HG03159 (cell line): ENCODE data around the gene IGLL5.
"Not testable (repeated sequence)": the region's sequence is repeated elsewhere in the genome, so short reads cannot be mapped to it uniquely, and the experiment has no call there.

Source experiments
- ATAC-seq: cut with Tn5 transposase; IDR thresholded peaks from one replicate; pipeline ENCODE4 v1.9.1; 2021; ENCODE audit warnings: mild to moderate bottlenecking, moderate library complexity; ENCODE audit not compliant: unreplicated experiment

IGLL5 gene

DNA sequence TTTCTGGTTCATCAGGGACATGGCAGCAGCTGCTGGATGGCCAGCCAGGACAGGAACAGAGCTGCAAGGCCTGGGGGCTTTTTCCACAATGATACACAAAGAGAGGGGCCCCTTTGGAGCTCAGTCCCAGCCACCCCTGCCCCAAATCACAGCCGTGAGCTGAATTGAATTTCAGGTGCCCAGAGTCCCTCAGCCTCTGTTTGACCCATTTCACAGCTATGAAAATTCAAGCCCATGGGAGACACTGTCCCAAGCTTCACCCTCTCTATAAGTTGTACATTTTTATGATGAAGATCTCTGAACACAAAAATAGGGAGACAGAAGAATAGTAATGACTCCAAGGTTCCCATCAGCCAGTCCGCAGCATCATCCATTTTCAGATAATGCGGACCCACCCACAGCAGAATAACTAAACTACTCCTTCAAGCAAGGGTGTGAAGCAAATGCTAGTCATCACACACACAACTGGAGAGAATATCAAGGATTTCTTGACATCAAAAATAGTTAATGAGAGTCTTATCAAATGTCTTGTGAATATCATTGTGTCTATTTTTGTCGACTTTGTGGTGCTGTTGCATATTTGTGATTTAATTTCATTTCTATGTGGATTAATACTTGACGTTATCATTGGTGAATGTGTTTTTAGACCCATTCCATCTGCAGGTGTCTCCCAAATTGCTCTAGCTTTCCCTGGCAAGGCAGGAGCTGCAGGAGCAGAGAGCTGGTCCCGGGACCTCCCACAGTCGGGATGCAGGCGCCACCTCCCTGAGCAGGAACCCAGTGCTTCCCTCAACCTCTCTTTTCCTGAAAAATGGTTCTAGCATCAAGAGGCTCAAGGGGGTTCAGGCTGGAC, 24.7 kb downstream of the IGLL5 start:
- no peak for ATAC-seq

DNA sequence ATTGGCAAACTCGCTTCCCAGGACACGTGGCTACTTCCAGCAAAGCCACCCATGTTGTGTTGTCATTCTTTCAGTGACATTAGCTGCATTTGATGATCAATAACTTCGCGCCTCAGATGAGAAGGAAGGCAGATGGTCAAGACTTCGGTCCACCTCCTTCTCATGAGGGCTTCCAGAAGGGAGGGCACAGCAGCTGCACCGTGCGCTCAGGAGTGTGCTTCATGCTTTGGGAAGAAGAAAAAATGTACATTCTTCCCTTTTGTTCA, 25.3 kb downstream of the IGLL5 start:
- ATAC-seq = no peak

DNA sequence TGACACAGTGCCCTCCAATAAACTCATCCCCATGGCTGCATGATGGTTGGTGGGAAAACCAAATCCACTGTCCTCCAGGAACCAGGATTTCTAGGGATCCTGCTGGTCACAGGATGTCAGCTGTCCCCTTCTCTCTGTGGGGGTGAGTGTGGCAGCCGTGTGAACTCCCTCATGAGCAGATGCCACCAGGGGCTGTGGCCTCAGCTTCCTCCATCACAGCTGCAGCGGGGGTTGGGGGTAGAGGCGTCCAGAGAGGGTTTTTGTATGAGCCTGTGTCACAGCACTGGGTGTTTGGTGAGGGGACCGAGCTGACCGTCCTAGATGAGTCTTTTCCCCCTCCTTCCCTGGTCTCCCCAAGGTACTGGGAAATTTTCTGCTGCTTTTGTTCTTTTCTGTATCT, 26.4 kb downstream of the IGLL5 start:
- ATAC-seq = no peak

DNA sequence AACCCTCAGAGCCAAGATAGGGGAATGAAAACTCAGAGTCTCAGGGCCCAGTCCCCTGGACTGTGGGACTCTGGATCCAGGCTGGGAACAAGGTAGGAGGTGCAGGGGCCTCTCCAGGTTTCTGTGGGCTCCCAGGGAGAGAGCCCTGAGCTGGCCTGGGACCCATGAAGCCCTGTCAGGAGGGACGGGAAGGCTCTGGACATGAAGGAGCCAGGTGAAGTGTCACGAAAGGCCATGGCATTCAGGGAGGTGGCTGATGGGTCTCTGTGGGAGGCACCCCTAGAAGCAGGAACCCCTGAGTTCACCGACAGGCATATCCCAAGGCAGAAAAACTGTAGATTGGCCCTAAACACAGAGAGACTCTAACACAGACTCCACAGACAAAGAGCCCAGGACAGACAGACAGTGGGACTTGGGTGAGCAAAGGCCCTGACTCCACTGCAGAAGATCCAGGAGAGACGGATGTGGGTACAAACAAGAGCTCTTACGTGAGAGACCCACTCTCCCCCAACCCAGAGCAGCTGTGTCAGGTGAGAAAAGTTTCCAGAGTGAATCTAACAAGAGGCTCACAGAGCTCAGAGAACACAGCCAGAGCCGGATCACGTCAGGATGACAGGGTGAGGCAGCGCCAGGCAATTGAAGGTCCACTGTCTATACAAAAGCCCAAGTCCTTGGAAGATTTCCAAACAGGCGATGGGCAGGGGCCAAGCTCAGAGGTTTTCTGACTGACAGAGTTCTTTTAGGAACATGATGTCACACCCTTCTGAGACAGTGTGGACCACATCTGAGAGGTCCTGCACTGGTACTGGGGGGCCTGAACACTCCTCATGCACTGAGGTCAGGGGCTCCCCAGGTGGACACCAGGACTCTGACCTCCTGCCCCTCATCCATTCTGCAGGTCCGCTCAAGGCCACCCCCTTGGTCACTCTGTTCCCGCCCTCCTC, 27.4 kb downstream of the IGLL5 start:
- ATAC-seq = no peak

DNA sequence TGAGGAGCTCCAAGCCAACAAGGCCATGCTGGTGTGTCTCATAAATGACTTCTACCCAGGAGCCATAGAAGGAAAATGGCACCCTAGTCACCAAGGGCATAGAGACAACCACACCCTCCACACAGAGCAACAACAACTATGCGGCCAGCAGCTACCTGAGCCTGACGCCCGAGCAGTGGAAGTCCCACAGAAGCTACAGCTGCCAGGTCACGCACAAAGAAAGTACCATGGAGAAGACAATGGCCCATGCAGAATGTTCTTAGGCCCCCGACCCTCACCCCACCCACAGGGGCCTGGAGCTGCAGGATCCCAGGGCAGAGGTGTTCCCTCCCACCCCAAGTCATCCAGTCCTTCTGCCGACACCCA, 28.0 kb downstream of the IGLL5 start:
- no peak for ATAC-seq

DNA sequence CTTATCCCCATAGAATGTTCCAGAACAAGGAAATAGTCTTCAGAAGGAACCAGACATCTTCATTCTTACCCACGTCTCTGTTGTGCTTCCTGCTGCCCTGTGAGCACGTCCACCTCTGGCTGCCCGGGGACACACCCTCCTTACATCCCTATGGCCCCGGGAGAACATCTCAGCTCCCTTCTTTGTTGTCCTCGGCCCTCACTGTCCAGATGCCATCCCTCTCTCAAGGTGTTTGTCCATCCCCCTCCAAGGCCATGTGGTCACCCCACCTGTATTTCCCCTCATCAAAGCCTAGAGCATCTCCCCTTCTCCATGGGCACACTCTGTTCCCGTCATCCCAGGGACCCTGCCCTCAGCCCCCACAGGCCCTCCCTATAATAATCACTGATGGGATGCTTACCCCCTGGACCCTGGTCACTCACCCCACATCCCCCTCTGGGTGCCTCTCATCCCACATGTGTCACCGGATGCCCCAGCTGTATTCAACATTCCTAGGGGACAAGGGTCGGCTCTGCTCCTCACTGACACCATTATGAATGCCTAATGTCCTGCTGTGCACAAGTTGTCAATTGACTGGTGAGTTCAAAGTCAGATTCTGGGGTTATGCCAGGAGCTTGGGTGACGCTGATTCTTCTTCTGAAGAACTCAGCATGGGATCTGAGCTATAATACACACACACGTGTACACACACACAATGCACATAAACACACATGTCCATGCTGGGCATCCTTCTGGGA, 28.8 kb downstream of the IGLL5 start:
- ATAC-seq = no peak

DNA sequence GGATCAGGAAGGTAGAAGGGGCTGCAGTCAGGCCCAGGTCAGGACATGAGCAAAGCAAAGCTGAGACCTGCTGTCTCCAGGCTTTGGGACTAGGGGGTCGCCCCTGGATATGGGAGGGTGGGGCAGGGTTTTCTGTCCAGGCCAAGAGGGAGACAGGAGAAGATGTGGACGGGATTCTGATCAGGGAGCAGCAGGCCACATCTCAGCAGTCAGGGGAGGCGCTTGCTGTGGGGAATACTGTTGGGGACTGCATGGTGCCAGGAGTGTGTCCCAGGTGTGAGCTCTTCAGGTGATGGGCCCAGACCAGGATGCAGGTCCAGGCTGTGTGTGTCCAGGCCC, 29.3 kb downstream of the IGLL5 start:
- ATAC-seq = no peak

DNA sequence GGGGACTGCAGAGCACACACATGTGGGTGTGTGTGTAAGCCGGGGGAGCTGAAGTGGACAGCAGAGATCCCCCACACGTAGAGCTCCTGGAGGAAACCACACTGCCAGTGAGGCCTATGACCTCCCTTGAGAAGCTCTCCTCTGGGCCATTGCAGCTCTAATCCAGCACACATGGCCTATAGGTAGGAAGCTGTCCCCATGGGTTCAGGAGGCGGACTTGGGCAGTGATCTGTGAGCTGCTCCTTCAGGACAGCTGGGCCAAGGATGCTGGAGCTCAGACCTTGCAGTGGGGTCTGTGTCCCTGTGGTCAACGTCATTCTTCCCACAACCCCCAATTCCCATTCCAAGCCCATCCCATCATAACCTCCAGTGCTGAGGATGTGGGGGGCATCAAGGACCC, 29.8 kb downstream of the IGLL5 start:
- ATAC-seq = no peak

DNA sequence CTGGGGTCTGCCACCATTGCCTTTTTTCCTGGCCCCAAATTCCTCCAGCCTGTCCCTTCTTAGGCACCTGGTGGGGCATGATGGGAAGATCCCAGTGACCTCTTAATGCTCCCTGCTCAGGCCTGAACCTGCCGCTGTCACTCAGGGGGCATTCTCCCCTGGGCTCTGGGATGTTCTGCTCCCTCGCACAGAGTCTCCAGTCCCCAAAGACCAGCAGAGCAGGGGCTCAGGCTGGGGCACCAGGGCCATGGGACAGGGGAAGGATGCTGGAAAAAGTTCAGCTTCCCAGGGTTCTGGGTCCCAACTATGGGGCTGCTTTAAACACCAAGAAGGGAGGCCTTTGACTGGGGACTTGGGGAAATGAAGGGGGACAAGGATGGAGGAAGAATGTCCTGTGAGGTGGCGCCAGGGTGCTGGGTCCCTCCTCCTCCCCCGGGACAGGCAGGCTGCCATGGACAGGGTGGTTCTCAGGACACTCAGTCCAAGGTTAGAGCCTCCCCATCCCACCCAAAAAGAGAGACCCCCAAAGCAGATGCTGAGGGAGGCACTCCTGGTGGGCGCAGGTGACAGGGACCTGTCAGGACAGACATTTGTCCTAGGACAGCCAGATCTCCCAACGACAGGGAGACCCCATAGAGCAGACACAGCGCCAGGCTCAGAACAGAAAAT, 30.8 kb downstream of the IGLL5 start:
- no peak for ATAC-seq

DNA sequence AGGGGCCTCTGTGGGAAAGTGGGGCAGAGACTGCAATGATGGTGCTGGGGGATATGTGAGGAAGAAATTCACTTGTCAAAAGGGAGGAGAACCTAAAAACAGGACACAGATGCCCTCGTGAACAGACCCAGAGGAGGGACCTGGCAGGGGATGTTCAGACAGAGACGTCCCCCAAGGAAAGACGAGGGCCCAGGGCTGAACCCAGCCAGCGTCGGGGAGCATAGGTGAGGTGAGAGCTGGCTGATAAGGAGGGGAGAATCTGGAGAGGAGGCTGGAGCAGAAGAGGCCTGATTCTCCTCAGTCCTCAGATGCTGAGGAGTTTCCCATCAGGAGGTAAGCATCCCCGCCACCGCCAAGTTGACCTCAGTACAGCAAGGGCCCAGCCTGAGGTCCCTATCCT, 31.4 kb downstream of the IGLL5 start:
- no peak for ATAC-seq

DNA sequence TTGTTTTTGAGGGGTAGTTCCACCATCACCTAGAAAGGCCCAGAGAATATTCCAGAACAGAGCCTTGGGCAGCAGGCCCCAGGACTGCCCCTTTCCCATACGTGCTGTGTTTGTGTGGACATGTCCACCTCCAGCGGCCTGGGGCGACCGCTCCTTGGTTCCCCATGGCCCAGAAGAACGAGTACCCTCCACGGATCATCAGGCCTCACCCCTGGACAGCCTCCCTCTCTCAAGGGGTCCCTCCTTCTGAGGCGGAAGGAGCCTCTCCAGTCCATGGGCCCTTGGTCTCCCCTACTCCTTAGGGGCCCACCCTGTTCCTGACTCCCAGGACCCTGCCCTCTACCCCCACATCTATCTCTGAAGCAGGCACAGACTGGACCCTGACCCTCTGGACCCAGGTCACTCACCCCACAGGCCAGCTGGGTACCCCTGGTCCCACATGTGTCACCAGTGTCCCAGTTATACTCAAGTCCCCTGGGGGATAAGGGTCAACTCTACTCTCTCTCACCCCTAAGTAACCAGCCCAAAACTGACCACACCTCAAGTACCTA, 32.6 kb downstream of the IGLL5 start:
- no peak for ATAC-seq

DNA sequence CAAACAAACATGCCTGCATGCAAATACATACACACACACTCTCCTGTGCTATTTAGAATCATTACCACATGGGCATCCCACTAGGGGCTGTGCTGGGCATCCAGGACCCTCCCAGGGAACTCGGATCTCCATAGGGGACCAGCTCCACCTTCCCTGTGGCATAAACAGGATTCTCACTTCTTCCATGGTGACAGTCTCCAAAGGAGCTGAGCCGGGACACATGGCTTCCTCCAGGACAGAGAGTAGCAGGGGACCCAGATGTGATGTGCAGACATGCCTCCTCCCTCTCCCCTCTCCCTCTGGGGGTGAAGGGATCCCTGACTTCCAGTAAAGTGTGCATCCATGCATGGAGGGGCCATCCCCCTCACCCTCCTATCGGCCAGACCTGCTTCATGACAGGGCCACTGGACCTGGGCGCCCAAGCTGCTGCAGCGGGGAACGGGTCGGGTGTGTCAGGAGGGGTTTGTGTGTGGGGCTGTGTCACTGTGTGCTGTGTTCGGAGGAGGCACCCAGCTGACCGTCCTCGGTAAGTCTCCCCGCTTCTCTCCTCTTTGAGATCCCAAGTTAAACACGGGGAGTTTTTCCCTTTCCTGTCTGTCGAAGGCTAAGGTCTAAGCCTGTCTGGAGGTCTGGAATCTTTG, 33.4 kb downstream of the IGLL5 start:
- no peak for ATAC-seq

DNA sequence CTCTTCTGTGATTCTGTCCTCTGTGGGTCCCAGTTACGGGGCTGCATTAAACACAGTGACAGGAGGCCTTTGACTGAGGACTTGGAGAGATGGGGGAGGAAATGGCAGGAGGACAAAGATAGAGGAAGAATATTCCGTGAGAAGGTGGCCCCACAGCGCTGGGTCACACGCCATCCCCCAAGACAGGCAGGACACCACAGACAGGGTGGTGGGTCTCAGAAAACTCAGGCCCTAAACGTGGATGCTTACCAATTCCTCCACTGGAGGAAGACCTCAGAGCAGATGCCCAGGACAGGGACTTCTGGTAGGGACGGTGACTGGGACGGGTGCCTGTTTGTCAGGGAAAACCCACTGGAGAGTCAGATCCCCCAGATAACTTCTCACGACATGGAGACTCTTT, 34.0 kb downstream of the IGLL5 start:
- ATAC-seq = no peak

DNA sequence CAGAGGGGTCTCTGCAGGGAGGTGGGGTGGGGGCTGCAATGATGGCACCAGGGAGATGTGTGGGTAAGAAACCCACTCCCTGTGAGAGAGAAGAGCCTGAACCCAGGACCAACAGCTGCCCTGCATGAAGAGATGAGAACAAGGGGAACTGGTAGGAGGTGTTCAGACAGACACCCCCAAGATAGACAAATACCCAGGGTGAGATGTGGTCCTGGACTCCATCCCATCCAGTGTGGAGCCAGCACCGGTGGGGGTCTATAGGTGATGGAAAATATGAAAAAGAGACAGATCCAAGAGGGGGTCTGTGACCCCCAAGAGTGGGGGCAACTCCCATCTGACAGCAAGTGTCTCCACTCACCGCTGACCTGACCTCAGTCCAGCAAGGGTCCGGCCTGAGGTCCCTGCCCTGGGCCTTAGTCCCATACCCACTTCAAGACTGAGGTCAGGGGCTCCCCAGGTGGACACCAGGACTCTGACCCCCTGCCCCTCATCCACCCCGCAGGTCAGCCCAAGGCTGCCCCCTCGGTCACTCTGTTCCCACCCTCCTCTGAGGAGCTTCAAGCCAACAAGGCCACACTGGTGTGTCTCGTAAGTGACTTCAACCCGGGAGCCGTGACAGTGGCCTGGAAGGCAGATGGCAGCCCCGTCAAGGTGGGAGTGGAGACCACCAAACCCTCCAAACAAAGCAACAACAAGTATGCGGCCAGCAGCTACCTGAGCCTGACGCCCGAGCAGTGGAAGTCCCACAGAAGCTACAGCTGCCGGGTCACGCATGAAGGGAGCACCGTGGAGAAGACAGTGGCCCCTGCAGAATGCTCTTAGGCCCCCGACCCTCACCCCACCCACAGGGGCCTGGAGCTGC, 34.7 kb downstream of the IGLL5 start:
- not testable (repeated sequence) for ATAC-seq

DNA sequence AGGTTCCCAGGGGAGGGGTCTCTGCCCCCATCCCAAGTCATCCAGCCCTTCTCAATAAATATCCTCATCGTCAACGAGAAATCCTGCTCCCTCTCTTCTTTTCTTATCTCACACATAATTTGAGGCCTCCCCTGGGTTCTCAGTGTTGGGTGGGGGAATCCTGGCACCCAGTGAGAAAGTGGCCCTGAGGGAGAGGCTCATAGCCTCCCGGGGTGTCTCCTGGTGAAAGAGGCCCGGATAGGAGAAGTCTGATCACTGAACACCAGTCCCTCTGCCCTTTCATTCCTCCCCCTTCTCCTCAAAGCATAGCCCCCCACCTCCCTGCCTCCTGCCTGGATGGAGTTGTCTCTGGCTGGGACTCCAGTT, 35.3 kb downstream of the IGLL5 start:
- ATAC-seq = no peak

DNA sequence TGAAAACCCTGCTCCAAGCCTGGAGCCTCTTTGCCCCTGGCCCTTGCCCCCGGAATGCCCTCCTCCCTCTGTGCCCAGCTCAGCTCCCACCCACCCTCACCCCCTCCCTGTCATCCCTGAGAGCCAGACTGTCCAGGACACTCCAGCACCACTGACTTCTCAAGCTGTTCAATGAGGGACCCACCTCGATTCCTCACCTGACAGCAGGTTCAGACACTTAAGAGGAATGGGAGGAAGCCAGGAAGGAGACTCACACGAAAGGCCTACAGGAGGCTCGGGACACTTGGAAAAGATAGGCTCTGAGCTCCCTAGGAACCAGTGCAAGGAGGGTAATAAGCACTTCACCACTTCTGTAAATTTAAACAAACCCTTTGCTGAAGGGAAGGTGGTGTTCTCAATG, 35.8 kb downstream of the IGLL5 start:
- ATAC-seq = no peak

DNA sequence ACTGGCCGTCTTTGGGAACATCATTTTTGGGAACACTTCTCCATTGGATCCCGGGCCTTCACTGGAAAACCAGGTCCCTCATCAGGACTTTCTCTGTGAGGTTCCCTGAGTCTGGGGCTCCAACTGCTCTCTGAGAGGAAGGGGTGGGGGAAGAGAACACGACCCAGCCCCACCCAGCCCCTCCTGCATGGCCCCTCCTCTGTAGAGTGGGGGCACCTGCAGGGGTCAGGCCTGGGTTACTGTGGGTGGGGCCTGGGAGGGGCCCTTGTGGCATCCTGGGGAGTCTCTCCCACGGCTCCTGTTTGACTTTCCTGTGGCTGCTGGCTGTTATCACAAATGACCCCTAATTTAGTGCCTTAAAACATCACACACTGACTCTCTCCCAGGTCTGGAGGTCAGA, 36.3 kb downstream of the IGLL5 start:
- no peak for ATAC-seq

DNA sequence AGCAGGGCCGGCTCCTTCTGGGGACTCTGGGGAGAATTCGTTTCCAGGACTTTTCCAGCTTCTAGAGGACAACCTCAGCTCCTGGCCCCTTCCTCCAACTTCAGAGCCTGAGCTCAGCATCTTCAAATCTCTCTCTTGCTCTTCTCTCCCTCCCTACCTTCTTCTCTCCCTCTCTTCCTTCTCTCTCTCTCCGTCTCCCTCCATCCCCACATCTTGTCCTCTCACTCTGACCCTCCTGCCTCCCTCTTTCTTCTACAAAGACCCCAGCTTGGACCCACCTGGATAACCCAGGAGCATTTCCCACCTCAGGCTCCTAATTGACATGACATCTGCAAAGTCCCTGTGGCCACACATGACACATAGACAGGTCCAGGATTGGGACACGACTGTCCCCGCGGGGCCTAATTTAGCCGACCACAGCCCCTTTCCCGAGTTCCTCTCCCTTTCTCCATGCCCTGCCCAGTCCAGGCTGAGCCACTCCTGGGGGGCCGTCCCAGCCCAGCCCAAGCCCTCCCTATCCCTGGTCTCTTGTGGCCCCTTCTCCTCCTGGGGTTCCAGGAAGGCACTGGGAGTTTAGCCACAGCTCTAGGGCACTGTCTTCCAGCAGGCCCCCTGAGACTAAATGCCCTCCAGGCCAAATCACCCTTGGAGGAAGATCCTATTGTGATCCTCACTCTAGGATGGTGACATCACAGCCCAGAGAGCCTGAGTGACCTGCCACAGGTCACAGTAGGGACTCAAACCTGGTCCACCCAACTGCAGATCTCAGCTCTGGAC, 36.9 kb downstream of the IGLL5 start:
- no peak for ATAC-seq
